ENCODE measurements around the gene SYT14. TPM values are rescaled to one million over a fixed set of nuclear protein-coding genes. Genes with fewer than 3 reads are reported as not detected.

SYT14 gene
- polyA plus RNA-seq, 1 donor from 2014 or later, result 21.9 TPM

DNA sequence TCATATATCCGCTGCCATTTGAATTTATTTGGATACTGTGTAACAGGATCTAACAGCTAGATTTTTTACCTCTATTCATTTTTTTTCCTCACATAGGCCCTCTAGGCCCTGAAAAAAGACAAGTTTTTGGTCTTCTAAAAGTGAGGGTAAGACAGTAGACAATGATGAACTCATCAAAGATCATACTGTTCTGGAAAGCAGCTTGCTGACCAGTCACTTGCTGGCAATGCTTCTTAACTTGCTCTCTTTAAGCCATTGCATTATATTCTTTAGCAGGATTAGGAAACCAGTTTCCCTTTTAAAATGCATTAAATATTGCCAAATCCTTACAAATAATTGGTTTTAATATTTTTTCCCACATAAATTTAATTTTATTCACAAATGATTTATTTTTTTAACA is 65.5 kb downstream of the SYT14 start:
- no peaks in the 10 kb centered on the region for H3F3A ChIP-seq (ENCODE audit: insufficient read depth, low read length, poor library complexity, severe bottlenecking)
- H3K4me2 ChIP-seq (ENCODE audit: low read length), result no peak overlapping the region
- H3K27me3 ChIP-seq (ENCODE audit: insufficient read depth, low read depth, low read length), result no peaks in the 10 kb centered on the region
- TF ChIP-seq MXI1 (conservative IDR thresholded peaks at IDR 0.05; ENCODE audit: poor library complexity, severe bottlenecking), result no peak
- TF ChIP-seq, protein P1, sequence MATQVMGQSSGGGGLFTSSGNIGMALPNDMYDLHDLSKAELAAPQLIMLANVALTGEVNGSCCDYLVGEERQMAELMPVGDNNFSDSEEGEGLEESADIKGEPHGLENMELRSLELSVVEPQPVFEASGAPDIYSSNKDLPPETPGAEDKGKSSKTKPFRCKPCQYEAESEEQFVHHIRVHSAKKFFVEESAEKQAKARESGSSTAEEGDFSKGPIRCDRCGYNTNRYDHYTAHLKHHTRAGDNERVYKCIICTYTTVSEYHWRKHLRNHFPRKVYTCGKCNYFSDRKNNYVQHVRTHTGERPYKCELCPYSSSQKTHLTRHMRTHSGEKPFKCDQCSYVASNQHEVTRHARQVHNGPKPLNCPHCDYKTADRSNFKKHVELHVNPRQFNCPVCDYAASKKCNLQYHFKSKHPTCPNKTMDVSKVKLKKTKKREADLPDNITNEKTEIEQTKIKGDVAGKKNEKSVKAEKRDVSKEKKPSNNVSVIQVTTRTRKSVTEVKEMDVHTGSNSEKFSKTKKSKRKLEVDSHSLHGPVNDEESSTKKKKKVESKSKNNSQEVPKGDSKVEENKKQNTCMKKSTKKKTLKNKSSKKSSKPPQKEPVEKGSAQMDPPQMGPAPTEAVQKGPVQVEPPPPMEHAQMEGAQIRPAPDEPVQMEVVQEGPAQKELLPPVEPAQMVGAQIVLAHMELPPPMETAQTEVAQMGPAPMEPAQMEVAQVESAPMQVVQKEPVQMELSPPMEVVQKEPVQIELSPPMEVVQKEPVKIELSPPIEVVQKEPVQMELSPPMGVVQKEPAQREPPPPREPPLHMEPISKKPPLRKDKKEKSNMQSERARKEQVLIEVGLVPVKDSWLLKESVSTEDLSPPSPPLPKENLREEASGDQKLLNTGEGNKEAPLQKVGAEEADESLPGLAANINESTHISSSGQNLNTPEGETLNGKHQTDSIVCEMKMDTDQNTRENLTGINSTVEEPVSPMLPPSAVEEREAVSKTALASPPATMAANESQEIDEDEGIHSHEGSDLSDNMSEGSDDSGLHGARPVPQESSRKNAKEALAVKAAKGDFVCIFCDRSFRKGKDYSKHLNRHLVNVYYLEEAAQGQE (IDR thresholded peaks at IDR 0.05; ENCODE audit: borderline replicate concordance), result no peak
- no peak for TF ChIP-seq TAF1 (IDR thresholded peaks at IDR 0.05; ENCODE audit: low read depth)
- TF ChIP-seq, protein P2, sequence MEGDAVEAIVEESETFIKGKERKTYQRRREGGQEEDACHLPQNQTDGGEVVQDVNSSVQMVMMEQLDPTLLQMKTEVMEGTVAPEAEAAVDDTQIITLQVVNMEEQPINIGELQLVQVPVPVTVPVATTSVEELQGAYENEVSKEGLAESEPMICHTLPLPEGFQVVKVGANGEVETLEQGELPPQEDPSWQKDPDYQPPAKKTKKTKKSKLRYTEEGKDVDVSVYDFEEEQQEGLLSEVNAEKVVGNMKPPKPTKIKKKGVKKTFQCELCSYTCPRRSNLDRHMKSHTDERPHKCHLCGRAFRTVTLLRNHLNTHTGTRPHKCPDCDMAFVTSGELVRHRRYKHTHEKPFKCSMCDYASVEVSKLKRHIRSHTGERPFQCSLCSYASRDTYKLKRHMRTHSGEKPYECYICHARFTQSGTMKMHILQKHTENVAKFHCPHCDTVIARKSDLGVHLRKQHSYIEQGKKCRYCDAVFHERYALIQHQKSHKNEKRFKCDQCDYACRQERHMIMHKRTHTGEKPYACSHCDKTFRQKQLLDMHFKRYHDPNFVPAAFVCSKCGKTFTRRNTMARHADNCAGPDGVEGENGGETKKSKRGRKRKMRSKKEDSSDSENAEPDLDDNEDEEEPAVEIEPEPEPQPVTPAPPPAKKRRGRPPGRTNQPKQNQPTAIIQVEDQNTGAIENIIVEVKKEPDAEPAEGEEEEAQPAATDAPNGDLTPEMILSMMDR (IDR thresholded peaks at IDR 0.05; ENCODE audit: poor library complexity, severe bottlenecking), result no peak
- TF ChIP-seq EZH2 (IDR thresholded peaks at IDR 0.05; ENCODE audit: borderline replicate concordance, insufficient read depth, low read length, poor library complexity, severe bottlenecking), result no peak
- no peak for TF ChIP-seq SMC3 (conservative IDR thresholded peaks at IDR 0.05; ENCODE audit: poor library complexity)
- H3K9me2 ChIP-seq (ENCODE audit: insufficient read depth, low read length), result no peaks in the 10 kb centered on the region
- no peaks in the 10 kb centered on the region for H3K79me2 ChIP-seq (replicated peaks; ENCODE audit: insufficient read depth, low read length)
- no peaks in the 10 kb centered on the region for H3K9me3 ChIP-seq (ENCODE audit: low read length)
- H3K4me3 ChIP-seq (ENCODE audit: low read length), result no peak overlapping the region
- H2AFZ ChIP-seq (ENCODE audit: low read depth, low read length), result no peak overlapping the region
- H3K36me3 ChIP-seq (ENCODE audit: insufficient read depth, low read length), result no peaks in the 10 kb centered on the region
- H3K27ac ChIP-seq (ENCODE audit: low read length), result no peak overlapping the region
- H3K9ac ChIP-seq (ENCODE audit: low read length), result no peak overlapping the region
- no peaks in the 10 kb centered on the region for H4K20me1 ChIP-seq (ENCODE audit: insufficient read depth)

DNA sequence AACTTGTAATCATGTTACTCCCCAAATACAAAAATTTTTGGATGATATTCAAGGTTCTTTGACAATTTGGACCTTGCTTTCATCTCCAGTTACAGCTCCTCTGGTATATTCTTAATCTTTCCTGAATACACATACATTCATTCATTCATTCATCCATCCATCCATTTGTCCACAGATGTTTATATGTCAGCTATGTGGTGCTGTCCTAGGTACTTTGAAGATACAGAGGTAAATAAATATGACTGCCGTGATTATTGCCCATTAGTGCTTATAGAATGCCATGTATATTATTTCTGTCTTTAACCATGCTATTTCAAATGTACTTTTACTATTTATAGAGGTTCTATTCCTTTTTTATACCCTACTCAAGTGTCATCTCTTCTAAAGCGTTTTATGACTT is 72.1 kb downstream of the SYT14 start:
- no peaks in the 10 kb centered on the region for H3K9me2 ChIP-seq (ENCODE audit: insufficient read depth, low read length)
- no peak overlapping the region for H3K4me2 ChIP-seq (ENCODE audit: low read length)
- H3K36me3 ChIP-seq (ENCODE audit: insufficient read depth, low read length), result no peaks in the 10 kb centered on the region
- H3K79me2 ChIP-seq (replicated peaks; ENCODE audit: insufficient read depth, low read length), result no peaks in the 10 kb centered on the region
- H2AFZ ChIP-seq (ENCODE audit: low read depth, low read length), result no peak overlapping the region
- H3F3A ChIP-seq (ENCODE audit: insufficient read depth, low read length, poor library complexity, severe bottlenecking), result no peaks in the 10 kb centered on the region
- no peak overlapping the region for H3K27ac ChIP-seq (ENCODE audit: low read length)
- no peaks in the 10 kb centered on the region for H3K9me3 ChIP-seq (ENCODE audit: low read length)
- no peak overlapping the region for H3K4me3 ChIP-seq (ENCODE audit: low read length)
- TF ChIP-seq RAD21 (conservative IDR thresholded peaks at IDR 0.05) (no peak), TAF1 (IDR thresholded peaks at IDR 0.05; ENCODE audit: low read depth) (no peak), SMC3 (conservative IDR thresholded peaks at IDR 0.05; ENCODE audit: poor library complexity) (no peak), POLR2AphosphoS5 (IDR thresholded peaks at IDR 0.05) (no peak), EZH2 (IDR thresholded peaks at IDR 0.05; ENCODE audit: borderline replicate concordance, insufficient read depth, low read length, poor library complexity, severe bottlenecking) (no peak), MXI1 (conservative IDR thresholded peaks at IDR 0.05; ENCODE audit: poor library complexity, severe bottlenecking) (no peak), EP300 (conservative IDR thresholded peaks at IDR 0.05; ENCODE audit: poor library complexity, severe bottlenecking) (no peak)
- TF ChIP-seq, protein P1 (IDR thresholded peaks at IDR 0.05; ENCODE audit: borderline replicate concordance), result no peak
- TF ChIP-seq, protein P2 (IDR thresholded peaks at IDR 0.05; ENCODE audit: poor library complexity, severe bottlenecking), result no peak
- H3K27me3 ChIP-seq (ENCODE audit: insufficient read depth, low read depth, low read length), result no peaks in the 10 kb centered on the region
- H3K9ac ChIP-seq (ENCODE audit: low read length), result no peak overlapping the region
- H4K20me1 ChIP-seq (ENCODE audit: insufficient read depth), result no peaks in the 10 kb centered on the region

All from neural cell (in vitro differentiated cells).